ENCODE measurements around the gene ICAM1.

GRCh38 chr19:10309423-10309822, 38.5 kb downstream of the ICAM1 start, which contains the start of gene ZGLP1:
- no peak for TF ChIP-seq CTCF (IDR thresholded peaks at IDR 0.05)
- no peak for TF ChIP-seq POLR2A (IDR thresholded peaks at IDR 0.05)
- no peak for TF ChIP-seq POLR2AphosphoS5 (IDR thresholded peaks at IDR 0.05)
- TF ChIP-seq EP300 (IDR thresholded peaks at IDR 0.05) = no peak
